Neural cell (in vitro differentiated cells): Measurements from ENCODE around the gene ALPI. TPM values are rescaled to one million over a fixed set of nuclear protein-coding genes. Genes with fewer than 3 reads are reported as not detected.
"Not testable (repeated sequence)": the region's sequence is repeated elsewhere in the genome, so short reads cannot be mapped to it uniquely, and the experiment has no call there.

Experiments used
- H2AFZ ChIP-seq: fragments of 200-600, 300-800 bp; sonication (generic), shearing (Covaris generic); 2 replicates; pipeline ENCODE4 v1.6.0; 2014; ENCODE audit warnings: low read depth, mild to moderate bottlenecking, antibody characterized with exemption, low read length, moderate library complexity
- H3F3A ChIP-seq: fragments of 200-600 bp; shearing (Covaris generic); 2 replicates; pipeline ENCODE4 v1.6.1; 2016; ENCODE audit warnings: mild to moderate bottlenecking, moderate library complexity, mixed read lengths, antibody characterized with exemption, low read length; ENCODE audit not compliant: insufficient read depth, poor library complexity, severe bottlenecking
- H3K27ac ChIP-seq: fragments of 200-600, 300-800 bp; sonication (generic), shearing (Covaris generic); 2 replicates; pipeline ENCODE4 v1.5.1; 2014; ENCODE audit warnings: mild to moderate bottlenecking, low read length, moderate library complexity
- H3K27me3 ChIP-seq: fragments of 300-800, 200-600 bp; sonication (generic), shearing (Covaris generic); 2 replicates; pipeline ENCODE4 v1.6.0; 2014; ENCODE audit warnings: mild to moderate bottlenecking, low read depth, low read length, moderate library complexity; ENCODE audit not compliant: insufficient read depth
- H3K36me3 ChIP-seq: fragments of 300-800, 200-600 bp; sonication (generic), shearing (Covaris generic); 2 replicates; pipeline ENCODE4 v1.5.1; 2014; ENCODE audit warnings: mild to moderate bottlenecking, antibody characterized with exemption, low read length, moderate library complexity; ENCODE audit not compliant: insufficient read depth
- H3K4me2 ChIP-seq: fragments of 300-800, 200-600 bp; sonication (generic), shearing (Covaris generic); 2 replicates; pipeline ENCODE4 v1.6.0; 2014; ENCODE audit warnings: mild to moderate bottlenecking, low read length
- H3K4me3 ChIP-seq: fragments of 300-800, 200-600 bp; sonication (generic), shearing (Covaris generic); 2 replicates; pipeline ENCODE4 v1.5.1; 2014; ENCODE audit warnings: mild to moderate bottlenecking, low read length, moderate library complexity
- H3K79me2 ChIP-seq: fragments of 200-600 bp; shearing (Covaris generic); replicated peaks from 2 replicates; pipeline ENCODE4 v1.6.0; 2014; ENCODE audit warnings: mild to moderate bottlenecking, low read length, moderate library complexity; ENCODE audit not compliant: insufficient read depth
- H3K9ac ChIP-seq: fragments of 300-800, 200-600 bp; sonication (generic), shearing (Covaris generic); 2 replicates; pipeline ENCODE4 v1.6.1; 2016; ENCODE audit warnings: mild to moderate bottlenecking, low read length, mixed read lengths
- H3K9me2 ChIP-seq: fragments of 200-600 bp; shearing (Covaris generic); 2 replicates; pipeline ENCODE4 v1.6.1; 2016; ENCODE audit warnings: mild to moderate bottlenecking, low read length, mixed read lengths; ENCODE audit not compliant: insufficient read depth
- H3K9me3 ChIP-seq: fragments of 200-600, 300-800 bp; sonication (generic), shearing (Covaris generic); 2 replicates; pipeline ENCODE4 v1.6.1; 2016; ENCODE audit warnings: mild to moderate bottlenecking, mixed run types, low read length, moderate library complexity, mixed read lengths
- H4K20me1 ChIP-seq: fragments of 200-600 bp; shearing (Covaris generic); 2 replicates; pipeline ENCODE4 v1.6.1; 2016; ENCODE audit warnings: mild to moderate bottlenecking, mixed run types; ENCODE audit not compliant: insufficient read depth
- RAD21 ChIP-seq: fragments of 450-650 bp; conservative IDR thresholded peaks from 2 replicates; pipeline ENCODE4 v1.6.1; 2014; ENCODE audit warnings: antibody characterized with exemption, mild to moderate bottlenecking, moderate library complexity
- SMC3 ChIP-seq: fragments of 450-650 bp; conservative IDR thresholded peaks from 2 replicates; pipeline ENCODE4 v1.6.1; 2014; ENCODE audit warnings: antibody characterized with exemption, mild to moderate bottlenecking, moderate library complexity; ENCODE audit not compliant: poor library complexity
- polyA plus RNA-seq: library from polyadenylated mRNA; depleted of rRNA; stranded (reverse); fragments of >200 nt; gene quantifications from 2 replicates; pipeline ENCODE4 v1.2.3, GENCODE V29; 2014

ALPI gene
- polyA plus RNA-seq, 1 donor from 2014 or later, result not detected

DNA sequence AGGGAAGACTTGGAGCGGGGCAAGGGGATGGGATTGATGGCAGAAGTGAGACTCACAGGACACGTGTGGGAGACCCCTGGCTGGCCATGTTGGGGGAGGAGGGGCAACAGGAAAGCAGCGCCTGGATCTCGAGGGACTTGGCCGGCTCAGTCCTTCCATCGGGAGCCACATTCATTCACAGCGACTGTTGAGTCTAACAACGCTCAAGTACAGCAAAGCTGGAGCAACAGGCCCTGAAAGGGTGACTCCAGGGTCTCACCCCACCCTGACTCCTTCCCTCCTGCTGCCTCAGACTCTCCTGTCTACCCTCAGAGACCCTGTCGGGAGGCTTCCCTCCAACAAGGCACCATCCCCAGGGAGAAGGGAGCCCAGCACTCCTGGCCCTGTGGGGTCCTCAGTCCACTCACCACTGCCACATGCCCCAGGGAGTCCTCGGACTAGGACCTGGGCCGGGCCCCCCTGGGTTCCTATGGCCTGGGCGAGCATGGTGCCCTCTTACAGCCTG is 14.8 kb upstream of the ALPI start:
- TF ChIP-seq SMC3, result no peak
- TF ChIP-seq RAD21, result no peak
- Histone ChIP-seq H3K27ac (no peak overlapping the region), H3K79me2 (no peaks in the 10 kb centered on the region), H3K9ac (no peak overlapping the region), H3K9me3 (no peaks in the 10 kb centered on the region), H4K20me1 (no peaks in the 10 kb centered on the region), H2AFZ (no peak overlapping the region), H3K9me2 (no peaks in the 10 kb centered on the region), H3K4me3 (no peak overlapping the region), H3F3A (no peaks in the 10 kb centered on the region), H3K36me3 (no peaks in the 10 kb centered on the region), H3K4me2 (no peak overlapping the region), H3K27me3 (no peaks in the 10 kb centered on the region)

DNA sequence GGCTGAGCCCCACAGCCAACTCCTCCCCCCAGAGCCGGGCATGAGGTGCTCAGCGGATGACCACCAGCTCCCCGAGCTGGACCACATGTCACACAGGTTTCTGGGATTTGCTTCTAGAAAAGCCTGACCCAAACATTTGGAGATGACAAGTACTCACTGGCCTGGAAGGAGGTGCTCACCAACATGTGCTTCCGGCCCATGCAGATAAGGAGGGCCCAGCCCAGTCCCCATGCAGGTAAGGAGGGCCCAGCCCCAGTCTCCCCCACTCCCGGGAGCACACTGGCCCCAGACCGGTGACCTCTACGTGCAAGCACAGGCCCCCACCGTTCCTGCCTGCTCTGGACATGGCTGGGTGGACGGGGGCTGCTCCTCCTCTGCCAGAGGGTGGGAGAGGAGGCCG is 14.0 kb upstream of the ALPI start:
- not testable (repeated sequence) for H3K9me2 ChIP-seq, H2AFZ ChIP-seq, H3K9me3 ChIP-seq

DNA sequence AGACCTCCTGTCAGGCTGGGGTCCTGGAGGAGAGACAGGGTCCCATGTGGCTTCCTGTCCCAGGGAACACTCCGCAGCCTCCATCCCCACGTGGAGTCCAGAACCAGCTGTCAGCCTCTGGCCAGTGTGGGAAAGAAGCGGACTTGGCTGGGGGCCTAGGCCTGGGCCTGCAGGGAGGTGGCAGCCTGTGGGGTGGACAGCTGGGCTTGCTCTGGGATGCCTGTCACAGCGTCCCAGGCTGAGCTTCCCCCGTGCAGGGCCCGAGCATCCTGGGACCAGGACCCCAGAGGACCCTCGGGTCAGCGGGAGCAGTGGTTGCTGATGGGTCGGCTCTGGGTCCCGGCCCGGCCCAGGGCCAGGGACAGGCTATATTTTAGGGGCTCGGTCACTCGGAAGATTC is 13.5 kb upstream of the ALPI start:
- H3K79me2 ChIP-seq, result not testable (repeated sequence)

More for the DNA sequence above, 14.0 kb upstream of the ALPI start:
- H3K4me2 ChIP-seq, H3F3A ChIP-seq, H3K4me3 ChIP-seq, H4K20me1 ChIP-seq, H3K9ac ChIP-seq, H3K27me3 ChIP-seq, H3K36me3 ChIP-seq, H3K27ac ChIP-seq, H3K79me2 ChIP-seq: not testable (repeated sequence)

DNA sequence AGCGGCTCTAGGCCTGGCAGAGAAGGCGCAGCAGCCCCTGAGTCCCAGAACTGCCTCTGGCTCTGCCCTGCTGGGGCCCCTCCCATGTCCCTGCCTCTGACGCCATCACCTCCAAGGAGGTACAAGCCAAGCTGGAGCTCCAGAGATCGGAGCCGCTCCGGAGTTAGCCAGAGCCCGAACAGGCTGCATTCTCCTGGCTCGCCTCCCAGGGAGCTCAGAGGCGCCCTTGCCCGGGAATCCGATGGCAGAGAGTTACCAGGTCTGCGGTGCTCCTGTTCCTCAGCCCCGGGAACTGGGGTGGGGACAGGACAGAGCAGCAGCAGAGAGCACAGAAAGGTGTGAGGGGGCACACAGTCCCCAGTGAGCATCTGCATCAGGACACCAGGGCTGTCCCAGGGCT is 12.9 kb upstream of the ALPI start:
- H3K79me2 ChIP-seq, H3K27me3 ChIP-seq, H3K27ac ChIP-seq, H3K4me3 ChIP-seq, H3K9ac ChIP-seq, H4K20me1 ChIP-seq, H3K9me3 ChIP-seq, H3K36me3 ChIP-seq, H3K9me2 ChIP-seq, H2AFZ ChIP-seq, H3F3A ChIP-seq, H3K4me2 ChIP-seq: not testable (repeated sequence)

More for the DNA sequence above, 13.5 kb upstream of the ALPI start:
- not testable (repeated sequence) for H3K9ac ChIP-seq, H3K9me2 ChIP-seq, H3K4me2 ChIP-seq, H2AFZ ChIP-seq, H3K27me3 ChIP-seq, H3K36me3 ChIP-seq, H3K27ac ChIP-seq, H3K4me3 ChIP-seq, H3K9me3 ChIP-seq, H3F3A ChIP-seq, H4K20me1 ChIP-seq

DNA sequence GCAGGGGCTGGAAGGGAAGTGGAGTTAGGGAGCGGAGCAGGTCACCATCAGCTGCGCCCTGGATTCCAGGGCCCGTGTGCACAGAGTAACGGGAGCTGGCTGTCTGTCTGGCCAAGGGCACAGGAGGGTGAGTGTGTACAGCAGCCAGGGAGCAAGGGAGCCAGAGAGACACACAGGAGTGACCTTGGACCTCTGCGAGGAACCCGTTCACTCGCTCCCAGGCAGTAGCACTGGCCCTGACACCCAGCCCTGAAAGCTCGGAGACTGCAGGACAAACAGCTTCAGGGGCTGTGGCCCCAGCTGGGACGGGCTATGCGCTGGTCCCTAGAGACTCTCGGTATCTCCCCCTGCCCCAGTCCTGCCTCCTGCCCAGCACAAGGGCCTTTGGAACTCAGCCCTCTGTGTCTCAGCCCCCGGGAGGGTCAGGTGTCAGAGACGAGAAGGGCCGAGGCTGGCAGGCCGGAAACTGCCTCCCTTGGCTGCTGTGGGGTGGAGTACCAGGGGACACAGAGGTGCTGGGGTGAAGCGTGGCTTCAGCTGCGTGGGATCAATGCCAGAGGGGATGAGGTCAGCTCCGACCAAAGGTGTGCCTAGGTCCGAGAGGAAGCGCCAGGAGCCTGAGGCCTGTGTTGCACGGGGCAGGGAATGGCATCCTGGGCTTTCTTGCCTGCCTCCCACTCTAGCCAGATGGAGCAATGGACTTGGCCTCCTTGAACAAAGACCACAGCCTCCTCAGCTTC is 12.1 kb upstream of the ALPI start:
- not testable (repeated sequence) for H3K9me2 ChIP-seq, H3K27me3 ChIP-seq, H3K4me2 ChIP-seq, H3F3A ChIP-seq, H3K27ac ChIP-seq, H3K4me3 ChIP-seq, H3K79me2 ChIP-seq, H4K20me1 ChIP-seq, H3K9ac ChIP-seq, H3K9me3 ChIP-seq, H3K36me3 ChIP-seq, H2AFZ ChIP-seq
